HEK293T (cell line): ENCODE measurements around the gene PHYH.

Experiments
- CTCF ChIA-PET: fragments of 350-600 bp; formaldehyde crosslinking; extraction: SDS; loops from one replicate; lab custom pipeline; 2021; ENCODE audit warnings: antibody characterized with exemption, inconsistent platforms; lab: Yijun Ruan, JAX
- POLR2A ChIA-PET: fragments of 350-600 bp; formaldehyde crosslinking; extraction: SDS; loops from one replicate; lab custom pipeline; 2020; ENCODE audit warnings: antibody characterized with exemption, inconsistent platforms; lab: Yijun Ruan, JAX
- DNase-seq: peaks from one replicate; pipeline ENCODE4 v3.0.0; 2012; ENCODE audit warnings: mixed read lengths; ENCODE audit errors: extremely low spot score
- ARNT ChIP-seq: fragments of 450-650 bp; IDR thresholded peaks from 2 replicates; pipeline ENCODE4 v1.6.1; 2017; ENCODE audit warnings: mild to moderate bottlenecking
- BHLHE40 ChIP-seq: fragments of 450-650 bp; IDR thresholded peaks from 2 replicates; pipeline ENCODE4 v1.6.1; 2016; ENCODE audit warnings: mild to moderate bottlenecking, moderate library complexity, borderline replicate concordance
- CTBP1 ChIP-seq: fragments of 450-650 bp; IDR thresholded peaks from 2 replicates; pipeline ENCODE4 v1.6.1; 2016; ENCODE audit warnings: borderline replicate concordance
- ELF4 ChIP-seq: fragments of 450-650 bp; IDR thresholded peaks from 2 replicates; pipeline ENCODE4 v1.6.1; 2017; ENCODE audit warnings: antibody characterized with exemption
- FOXA1 ChIP-seq: fragments of 450-650 bp; IDR thresholded peaks from 2 replicates; pipeline ENCODE4 v1.6.1; 2016; ENCODE audit warnings: mild to moderate bottlenecking
- FOXK2 ChIP-seq: fragments of 450-650 bp; IDR thresholded peaks from 2 replicates; pipeline ENCODE4 v1.6.1; 2016; ENCODE audit warnings: mild to moderate bottlenecking
- FOXM1 ChIP-seq: fragments of 450-650 bp; IDR thresholded peaks from 2 replicates; pipeline ENCODE4 v1.6.1; 2017; ENCODE audit warnings: mild to moderate bottlenecking, borderline replicate concordance
- HDGF ChIP-seq: fragments of 450-650 bp; IDR thresholded peaks from 2 replicates; pipeline ENCODE4 v1.6.1; 2017; ENCODE audit warnings: antibody characterized with exemption, borderline replicate concordance
- L3MBTL2 ChIP-seq: fragments of 450-650 bp; conservative IDR thresholded peaks from 2 replicates; pipeline ENCODE4 v1.6.1; 2016; ENCODE audit warnings: mild to moderate bottlenecking
- LEF1 ChIP-seq: fragments of 450-650 bp; IDR thresholded peaks from 2 replicates; pipeline ENCODE4 v1.6.1; 2017; ENCODE audit warnings: mild to moderate bottlenecking, borderline replicate concordance
- NFRKB ChIP-seq: fragments of 450-650 bp; IDR thresholded peaks from 2 replicates; pipeline ENCODE4 v1.6.1; 2016; ENCODE audit warnings: mild to moderate bottlenecking, moderate library complexity
- SP1 ChIP-seq: fragments of 450-650 bp; IDR thresholded peaks from 2 replicates; pipeline ENCODE4 v1.6.1; 2017
- SUZ12 ChIP-seq: fragments of 450-650 bp; IDR thresholded peaks from 2 replicates; pipeline ENCODE4 v1.6.1; 2016; ENCODE audit warnings: mild to moderate bottlenecking
- TARDBP ChIP-seq: fragments of 450-650 bp; IDR thresholded peaks from 2 replicates; pipeline ENCODE4 v1.6.1; 2016
- ZNF384 ChIP-seq: fragments of 450-650 bp; IDR thresholded peaks from 2 replicates; pipeline ENCODE4 v1.6.1; 2016
- TF ChIP-seq, protein P1 (sequence below): fragments of 450-650 bp; IDR thresholded peaks from 2 replicates; pipeline ENCODE4 v1.6.1; 2016

Gene PHYH

DNA sequence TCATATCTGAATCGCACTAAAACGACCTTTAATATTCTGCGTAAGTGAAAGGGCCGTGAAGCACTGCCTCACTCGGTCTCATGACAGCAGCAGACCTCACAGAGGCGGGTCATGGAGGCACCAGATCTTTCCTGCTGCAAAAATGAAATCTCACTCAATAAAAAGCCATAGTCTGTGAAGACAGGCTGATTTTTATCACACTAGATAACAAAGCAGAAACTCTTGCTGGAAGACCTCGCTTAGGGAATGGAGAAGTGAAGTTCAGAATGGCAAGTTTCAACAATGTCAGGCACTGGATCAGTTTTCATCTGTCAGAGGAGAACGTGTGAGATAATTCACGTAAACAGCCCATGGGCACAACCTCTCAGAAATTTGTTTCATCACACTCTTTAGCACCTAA, 40.2 kb upstream of the PHYH start:
- TF ChIP-seq L3MBTL2: no peak
- TF ChIP-seq ZNF384: no peak
- no peak for TF ChIP-seq NFRKB
- DNase-seq: no peak
- ChIA-PET POLR2A (no interaction called here), CTCF (interaction anchor here (0.6 kb wide), 1 partner anchor 10 kb away, joined by 6 read pairs; no protein-coding TSS in a partner anchor)

DNA sequence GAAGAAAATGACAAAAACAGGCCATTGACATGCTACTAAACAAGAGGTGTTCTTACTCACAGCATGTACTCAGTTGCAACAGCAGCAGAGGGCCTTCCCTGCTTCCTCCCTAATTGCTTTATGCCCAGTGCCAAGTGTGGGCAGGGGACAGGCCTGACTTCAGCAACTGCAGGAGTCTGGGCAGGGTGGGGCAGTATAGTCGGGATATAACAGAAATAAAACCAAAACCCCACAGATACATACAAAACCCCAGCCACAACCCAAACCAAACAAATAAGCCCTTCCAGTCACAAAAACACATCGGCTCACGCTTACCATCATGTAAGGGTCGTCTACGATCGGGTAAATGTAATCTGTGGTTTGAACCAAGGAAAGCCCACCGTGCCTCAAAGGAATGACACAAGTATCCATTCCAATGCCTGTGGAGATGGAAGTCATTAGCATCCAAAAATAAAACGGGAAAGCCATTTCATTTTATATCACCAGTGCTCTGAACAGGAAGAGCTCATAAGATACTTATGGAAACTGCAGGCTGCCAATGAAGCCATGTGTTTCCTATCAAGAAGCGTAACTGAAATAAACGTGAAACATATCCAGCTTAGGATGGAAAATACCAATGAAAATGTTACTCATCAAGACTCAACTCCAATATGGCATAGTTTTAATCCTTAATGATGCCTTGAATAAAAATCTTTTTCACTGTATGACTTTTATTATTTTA, 38.7 kb upstream of the PHYH start:
- ChIA-PET POLR2A (no interaction called here), CTCF (no interaction called here)
- no peak for TF ChIP-seq HDGF
- TF ChIP-seq FOXM1: no peak
- TF ChIP-seq ELF4: no peak
- TF ChIP-seq ARNT: no peak
- TF ChIP-seq L3MBTL2: no peak
- TF ChIP-seq, protein P1, sequence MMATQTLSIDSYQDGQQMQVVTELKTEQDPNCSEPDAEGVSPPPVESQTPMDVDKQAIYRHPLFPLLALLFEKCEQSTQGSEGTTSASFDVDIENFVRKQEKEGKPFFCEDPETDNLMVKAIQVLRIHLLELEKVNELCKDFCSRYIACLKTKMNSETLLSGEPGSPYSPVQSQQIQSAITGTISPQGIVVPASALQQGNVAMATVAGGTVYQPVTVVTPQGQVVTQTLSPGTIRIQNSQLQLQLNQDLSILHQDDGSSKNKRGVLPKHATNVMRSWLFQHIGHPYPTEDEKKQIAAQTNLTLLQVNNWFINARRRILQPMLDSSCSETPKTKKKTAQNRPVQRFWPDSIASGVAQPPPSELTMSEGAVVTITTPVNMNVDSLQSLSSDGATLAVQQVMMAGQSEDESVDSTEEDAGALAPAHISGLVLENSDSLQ: no peak
- no peak for TF ChIP-seq BHLHE40
- no peak for TF ChIP-seq FOXA1
- TF ChIP-seq LEF1: no peak
- no peak for TF ChIP-seq SUZ12
- TF ChIP-seq CTBP1: no peak
- no peak for TF ChIP-seq FOXK2
- TF ChIP-seq NFRKB: no peak
- DNase-seq: no peak

DNA sequence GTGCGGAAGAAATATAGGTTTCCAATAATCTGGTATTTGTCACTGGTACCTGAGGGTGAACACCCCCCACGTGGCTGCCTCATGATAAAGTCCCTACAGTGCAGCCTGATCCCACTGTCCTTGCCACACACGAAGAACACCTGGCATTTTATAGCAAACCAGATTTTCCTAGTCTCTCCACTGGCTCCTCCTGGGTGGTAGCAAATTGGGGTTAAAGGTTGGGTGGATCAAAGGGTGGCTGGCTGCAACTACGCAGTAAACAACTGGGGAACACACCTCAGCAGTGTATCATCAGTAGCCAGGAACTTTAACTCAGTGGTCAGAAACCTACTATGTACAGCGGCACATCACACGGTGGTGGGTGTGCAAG, 37.9 kb upstream of the PHYH start:
- no peak for DNase-seq
- CTCF ChIA-PET: no interaction called here
- POLR2A ChIA-PET: no interaction called here
- TF ChIP-seq SUZ12: no peak
- no peak for TF ChIP-seq TARDBP
- TF ChIP-seq CTBP1: no peak
- no peak for TF ChIP-seq L3MBTL2
- no peak for TF ChIP-seq SP1
- no peak for TF ChIP-seq NFRKB
- TF ChIP-seq LEF1: no peak
- TF ChIP-seq FOXK2: no peak
- TF ChIP-seq ZNF384: no peak
- TF ChIP-seq HDGF: no peak
- TF ChIP-seq ARNT: no peak
- TF ChIP-seq ELF4: no peak
- TF ChIP-seq BHLHE40: no peak
- TF ChIP-seq, protein P1: no peak
- TF ChIP-seq FOXM1: no peak
- TF ChIP-seq FOXA1: no peak

DNA sequence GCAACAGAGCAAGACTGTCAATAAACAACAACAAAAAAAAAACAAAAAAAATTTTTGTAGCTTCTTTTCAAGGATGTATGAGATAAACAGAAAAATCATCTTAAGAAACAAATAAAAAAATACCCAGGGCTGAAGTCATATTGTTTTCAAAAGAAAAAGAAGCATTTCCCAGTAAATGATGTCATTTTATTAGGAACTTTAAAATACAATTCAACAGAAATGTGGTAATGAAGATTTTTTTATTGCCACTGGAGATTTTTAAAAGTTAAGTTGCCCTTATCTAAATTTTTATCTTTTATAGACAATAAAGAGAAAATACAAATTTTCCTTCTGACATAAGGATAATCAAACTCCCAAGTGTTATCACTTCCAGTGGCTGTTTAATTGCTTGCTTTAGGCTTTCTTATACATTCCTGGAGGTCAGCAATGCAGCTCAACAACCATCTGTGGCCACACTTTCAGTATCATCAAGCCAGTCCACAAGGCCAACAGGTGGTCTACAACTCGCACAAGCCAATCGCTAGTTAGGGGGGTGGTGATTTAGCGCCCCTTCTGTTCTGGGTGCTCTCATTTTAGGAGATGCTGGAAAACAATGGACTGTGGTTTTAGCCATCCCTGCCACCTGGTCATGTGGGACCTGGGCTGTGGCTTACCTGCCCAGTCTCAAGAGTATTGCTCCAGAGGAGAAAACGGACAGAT, 37.4 kb upstream of the PHYH start:
- POLR2A ChIA-PET: interaction anchor here (1.4 kb wide), 1 partner anchor 11 kb away, joined by 3 read pairs; the partner anchor contains the start of gene SEPHS1
- DNase-seq: no peak
- TF ChIP-seq TARDBP (no peak), HDGF (no peak), SP1 (no peak), NFRKB (no peak), LEF1 (no peak), CTBP1 (no peak), FOXM1 (no peak), FOXA1 (no peak), SUZ12 (no peak), BHLHE40 (no peak), FOXK2 (no peak), ARNT (no peak), ELF4 (no peak), L3MBTL2 (no peak), ZNF384 (no peak)
- TF ChIP-seq, protein P1: no peak
- CTCF ChIA-PET: no interaction called here

DNA sequence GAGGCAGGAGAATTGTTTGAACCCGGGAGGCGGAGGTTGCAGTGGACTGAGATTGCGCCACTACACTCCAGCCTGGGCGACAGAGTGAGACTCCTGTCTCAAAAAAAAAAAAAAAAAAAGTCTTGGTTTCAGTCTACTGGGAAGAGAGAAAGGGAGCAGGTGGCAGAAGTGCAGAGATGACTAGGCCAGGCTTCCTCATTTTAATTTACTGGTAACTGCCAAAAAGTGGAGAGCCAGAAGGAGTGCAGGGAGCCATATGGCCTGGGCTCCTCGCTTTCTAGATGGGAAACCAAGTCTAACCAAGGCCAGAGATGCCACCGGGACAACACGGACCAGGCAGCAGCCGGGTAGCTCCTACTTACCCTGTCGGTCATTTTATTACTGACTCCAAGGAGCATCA, 36.0 kb upstream of the PHYH start:
- no peak for TF ChIP-seq ELF4
- no peak for TF ChIP-seq LEF1
- TF ChIP-seq NFRKB: no peak
- TF ChIP-seq ZNF384: no peak
- TF ChIP-seq ARNT: no peak
- no peak for TF ChIP-seq FOXK2
- no peak for TF ChIP-seq BHLHE40
- TF ChIP-seq, protein P1: no peak
- no peak for TF ChIP-seq FOXA1
- TF ChIP-seq FOXM1: no peak
- no peak for TF ChIP-seq HDGF
- no peak for TF ChIP-seq CTBP1
- CTCF ChIA-PET: no interaction called here
- no peak for DNase-seq
- POLR2A ChIA-PET: interaction anchor here (1.4 kb wide), 1 partner anchor 13 kb away, joined by 3 read pairs; the partner anchor contains the start of gene SEPHS1
